ENCODE data around the gene ANAPC13.

GRCh38 chr3:134494495-134494894 is 8.7 kb upstream of the ANAPC13 start:
- TF ChIP-seq CTCF (conservative IDR thresholded peaks at IDR 0.05; ENCODE audit: low read length) (no peak), EZH2phosphoT487 (IDR thresholded peaks at IDR 0.05; ENCODE audit: borderline replicate concordance, low read depth, low read length) (no peak)
